NCI-H460 (cell line): ENCODE measurements around the gene VEZT. TPM values are rescaled to one million over a fixed set of nuclear protein-coding genes. Genes with fewer than 3 reads are reported as not detected.
"Not testable (repeated sequence)": the region's sequence is repeated elsewhere in the genome, so short reads cannot be mapped to it uniquely, and the experiment has no call there.

Source experiments
- DNase-seq: peaks from one replicate; pipeline ENCODE4 v3.0.0-alpha.2; 2016; ENCODE audit warnings: low read depth; ENCODE audit errors: extremely low read depth
- total RNA-seq: library from RNA; depleted of rRNA; stranded (reverse); fragments of >200 nt; shearing (Covaris generic); gene quantifications from 2 replicates; pipeline ENCODE4 v1.2.3, GENCODE V29; 2014

The VEZT gene
- total RNA-seq, 1 experiment from 2014 or later = 78.5 TPM

- DNase-seq = no peak
Observed at GRCh38 chr12:95220190-95220589, 2.6 kb downstream of the VEZT start.

- no peak for DNase-seq
Observed at GRCh38 chr12:95220726-95221125, 3.1 kb downstream of the VEZT start.

GRCh38 chr12:95224202-95225170 lies 6.9 kb downstream of the VEZT start:
- DNase-seq = no peak

GRCh38 chr12:95225645-95226212 lies 8.1 kb downstream of the VEZT start:
- no peak for DNase-seq

- DNase-seq = no peak
Observed at GRCh38 chr12:95227818-95228356, 10.3 kb downstream of the VEZT start.

- DNase-seq = no peak
Observed at GRCh38 chr12:95228617-95229016, 11.0 kb downstream of the VEZT start.

GRCh38 chr12:95229636-95230035 lies 12.0 kb downstream of the VEZT start:
- no peak for DNase-seq

- no peak for DNase-seq
Observed at GRCh38 chr12:95230313-95230712, 12.7 kb downstream of the VEZT start.

- DNase-seq = peak; percentile 69
Observed at GRCh38 chr12:95231190-95231589, 13.6 kb downstream of the VEZT start.

GRCh38 chr12:95234187-95234586 lies 16.6 kb downstream of the VEZT start:
- not testable (repeated sequence) for DNase-seq

- not testable (repeated sequence) for DNase-seq
Observed at GRCh38 chr12:95235621-95236020, 18.0 kb downstream of the VEZT start.

GRCh38 chr12:95237315-95237714 lies 19.7 kb downstream of the VEZT start:
- no peak for DNase-seq

GRCh38 chr12:95238150-95238549 lies 20.5 kb downstream of the VEZT start:
- no peak for DNase-seq

- no peak for DNase-seq
Observed at GRCh38 chr12:95239216-95239615, 21.6 kb downstream of the VEZT start.

GRCh38 chr12:95239835-95240234 lies 22.2 kb downstream of the VEZT start:
- not testable (repeated sequence) for DNase-seq

GRCh38 chr12:95240556-95240955 lies 22.9 kb downstream of the VEZT start:
- no peak for DNase-seq

- not testable (repeated sequence) for DNase-seq
Observed at GRCh38 chr12:95241138-95241537, 23.5 kb downstream of the VEZT start.

GRCh38 chr12:95241761-95242506 lies 24.3 kb downstream of the VEZT start:
- no peak for DNase-seq

- no peak for DNase-seq
Observed at GRCh38 chr12:95243497-95244183, 26.0 kb downstream of the VEZT start.

- no peak for DNase-seq
Observed at GRCh38 chr12:95244350-95244749, 26.7 kb downstream of the VEZT start.
